ENCODE data around the gene S100A2.
"Not testable (repeated sequence)": the region's sequence is repeated elsewhere in the genome, so short reads cannot be mapped to it uniquely, and the experiment has no call there.

S100A2 gene

DNA sequence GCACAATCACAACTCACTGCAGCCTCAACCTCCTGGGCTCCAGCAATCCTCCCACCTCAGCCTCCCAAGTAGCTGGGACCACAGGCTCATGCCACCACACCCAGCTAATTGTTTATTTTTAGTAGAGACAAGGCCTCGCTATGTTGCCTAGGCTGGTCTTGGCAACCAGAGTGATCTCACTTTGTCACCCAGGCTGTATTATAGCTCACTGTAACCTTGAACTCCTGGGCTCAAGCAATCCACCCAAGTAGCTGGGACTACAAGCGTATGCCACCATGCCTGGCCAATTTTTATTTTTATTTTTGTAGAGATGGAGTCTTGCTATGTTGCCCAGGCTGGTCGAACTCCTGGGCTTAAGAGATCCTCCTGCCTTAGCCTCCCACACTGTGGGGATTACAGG is 3.6 kb downstream of the S100A2 start:
- not testable (repeated sequence) for H2AFZ ChIP-seq (ENCODE audit: insufficient read depth, low read length, poor library complexity); H4K12ac ChIP-seq (ENCODE audit: low read depth, low read length); H3K27me3 ChIP-seq (ENCODE audit: insufficient read depth, low read length); H3K9me3 ChIP-seq (ENCODE audit: insufficient read depth, low read depth, low read length); H3K9ac ChIP-seq (ENCODE audit: low read length); H3K4me2 ChIP-seq (ENCODE audit: low read length); H3K18ac ChIP-seq (ENCODE audit: low read length); H3K4me3 ChIP-seq (ENCODE audit: low read depth, low read length); H2BK5ac ChIP-seq (ENCODE audit: low read depth, low read length, poor library complexity); H3K36me3 ChIP-seq (ENCODE audit: control insufficient read depth in 1 of 2, insufficient read depth in 2 of 2, low read length in 2 of 2); H2AK5ac ChIP-seq (ENCODE audit: low read length); H4K8ac ChIP-seq (ENCODE audit: low read depth, low read length); H3K23ac ChIP-seq (ENCODE audit: low read length); DNase-seq; H3K4ac ChIP-seq (ENCODE audit: low read depth, low read length); H3K14ac ChIP-seq (ENCODE audit: low read length); H2BK120ac ChIP-seq (ENCODE audit: insufficient read depth, low read length, poor library complexity); H2BK12ac ChIP-seq (ENCODE audit: low read length); H3K27ac ChIP-seq (ENCODE audit: low read depth, low read length)
- peaks cover 33% of the 10 kb centered on the region for H3K79me1 ChIP-seq (ENCODE audit: low read length)
- no CpG with 5 or more reads among the region's 3 CpGs for WGBS (ENCODE audit: extremely low coverage, insufficient coverage, insufficient read length)
- H3K4me1 ChIP-seq (ENCODE audit: control insufficient read depth in 1 of 2, insufficient read depth in 2 of 2, low read length in 2 of 2): peaks cover 32 to 38% of the 10 kb centered on the region in 2 experiments
- peak overlapping the region; percentile 21 for H4K91ac ChIP-seq (ENCODE audit: low read depth, low read length)
- H3K79me2 ChIP-seq (ENCODE audit: control insufficient read depth, insufficient read depth, low read length, poor library complexity): peaks cover 10% of the 10 kb centered on the region

DNA sequence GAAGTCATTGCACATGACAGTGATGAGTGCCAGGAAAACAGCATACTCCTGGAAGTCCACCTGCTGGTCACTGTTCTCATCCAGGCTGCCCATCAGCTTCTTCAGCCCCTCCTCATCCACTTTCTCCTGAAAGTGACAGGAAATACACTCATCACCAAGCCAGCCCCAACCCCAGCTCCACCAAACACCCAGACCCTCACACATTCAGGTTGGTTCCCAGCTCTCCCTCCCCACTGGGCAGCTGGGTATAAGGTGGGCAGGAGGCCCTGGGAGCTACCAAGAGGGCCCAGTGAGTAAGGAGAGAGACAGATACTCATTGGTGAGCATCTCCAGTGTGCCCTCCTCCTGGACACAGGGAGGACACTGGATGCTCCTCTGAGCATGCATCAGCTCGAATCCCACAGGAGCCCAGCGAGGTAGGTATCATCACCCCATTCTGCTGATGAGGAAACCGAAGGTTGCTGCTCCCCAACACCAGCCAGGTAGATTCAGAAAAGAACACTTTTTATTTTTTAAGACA is 4.1 kb downstream of the S100A2 start:
- Histone ChIP-seq H3K4me1 (ENCODE audit: control insufficient read depth in 1 of 2, insufficient read depth in 2 of 2, low read length in 2 of 2) (peaks cover 27 to 34% of the 10 kb centered on the region in 2 experiments), H4K12ac (ENCODE audit: low read depth, low read length) (no peak overlapping the region), H3K14ac (ENCODE audit: low read length) (no peak overlapping the region)

DNA sequence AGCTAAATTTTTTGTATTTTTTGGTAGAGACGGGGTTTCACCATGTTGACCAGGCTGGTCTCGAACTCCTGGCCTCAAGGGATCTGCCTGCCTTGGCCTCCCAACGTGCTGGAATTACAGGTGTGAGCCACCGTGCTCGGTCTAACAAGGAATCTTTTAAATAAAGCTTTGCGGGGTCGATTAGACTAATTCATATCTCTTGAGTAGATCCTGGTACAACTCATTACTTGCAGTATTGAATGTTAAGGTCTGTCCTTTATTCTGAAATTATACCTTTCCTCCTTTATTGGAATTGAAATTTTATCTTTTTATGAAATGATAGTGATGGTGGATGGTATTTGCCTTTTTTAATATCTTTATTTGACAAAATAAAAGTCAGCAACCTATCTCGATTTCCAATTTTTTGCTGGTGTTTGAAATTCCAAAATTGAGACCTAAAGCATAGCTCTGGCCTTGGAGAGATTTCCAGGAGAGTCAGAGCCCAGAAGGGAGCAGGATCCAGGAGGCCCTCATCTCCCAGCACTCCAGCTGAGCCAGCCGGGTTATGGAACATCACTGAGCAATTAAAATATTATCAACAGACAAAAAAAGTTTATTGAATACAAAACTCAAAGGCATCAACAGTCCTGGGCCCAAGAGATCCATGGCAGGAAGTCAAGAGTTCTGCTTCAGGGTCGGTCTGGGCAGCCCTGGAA is 4.7 kb downstream of the S100A2 start:
- Histone ChIP-seq H3K18ac (ENCODE audit: low read length) (no peak overlapping the region), H2BK120ac (ENCODE audit: insufficient read depth, low read length, poor library complexity) (no peak overlapping the region), H3K4ac (ENCODE audit: low read depth, low read length) (no peak overlapping the region), H2AFZ (ENCODE audit: insufficient read depth, low read length, poor library complexity) (no peak overlapping the region), H3K14ac (ENCODE audit: low read length) (no peak overlapping the region), H3K4me1 (ENCODE audit: control insufficient read depth in 1 of 2, insufficient read depth in 2 of 2, low read length in 2 of 2) (peaks cover 22 to 29% of the 10 kb centered on the region in 2 experiments), H3K4me3 (ENCODE audit: low read depth, low read length) (no peak overlapping the region), H4K12ac (ENCODE audit: low read depth, low read length) (no peak overlapping the region), H3K9me3 (ENCODE audit: insufficient read depth, low read depth, low read length) (no peaks in the 10 kb centered on the region), H3K4me2 (ENCODE audit: low read length) (no peak overlapping the region), H3K9ac (ENCODE audit: low read length) (no peak overlapping the region), H3K79me2 (ENCODE audit: control insufficient read depth, insufficient read depth, low read length, poor library complexity) (peaks cover 6% of the 10 kb centered on the region), H2BK5ac (ENCODE audit: low read depth, low read length, poor library complexity) (no peak overlapping the region), H3K79me1 (ENCODE audit: low read length) (peaks cover 23% of the 10 kb centered on the region), H4K91ac (ENCODE audit: low read depth, low read length) (no peak overlapping the region), H3K27ac (ENCODE audit: low read depth, low read length) (no peak overlapping the region), H2BK12ac (ENCODE audit: low read length) (peak overlapping the region; percentile 47), H4K8ac (ENCODE audit: low read depth, low read length) (no peak overlapping the region), H3K23ac (ENCODE audit: low read length) (no peak overlapping the region), H3K36me3 (ENCODE audit: control insufficient read depth in 1 of 2, insufficient read depth in 2 of 2, low read length in 2 of 2) (no peaks in the 10 kb centered on the region), H2AK5ac (ENCODE audit: low read length) (no peak overlapping the region), H3K27me3 (ENCODE audit: insufficient read depth, low read length) (no peaks in the 10 kb centered on the region)
- DNase-seq: no peak
- WGBS (ENCODE audit: extremely low coverage, insufficient coverage, insufficient read length): no CpG with 5 or more reads among the region's 10 CpGs

More for the DNA sequence above, 4.1 kb downstream of the S100A2 start:
- H4K8ac ChIP-seq (ENCODE audit: low read depth, low read length): no peak overlapping the region
- no peaks in the 10 kb centered on the region for H3K9me3 ChIP-seq (ENCODE audit: insufficient read depth, low read depth, low read length)
- no peak overlapping the region for H3K27ac ChIP-seq (ENCODE audit: low read depth, low read length)
- H2BK120ac ChIP-seq (ENCODE audit: insufficient read depth, low read length, poor library complexity): no peak overlapping the region
- no peak overlapping the region for H3K4me2 ChIP-seq (ENCODE audit: low read length)
- H3K23ac ChIP-seq (ENCODE audit: low read length): no peak overlapping the region
- no peak for DNase-seq
- no peaks in the 10 kb centered on the region for H3K36me3 ChIP-seq (ENCODE audit: control insufficient read depth in 1 of 2, insufficient read depth in 2 of 2, low read length in 2 of 2)
- H3K4me3 ChIP-seq (ENCODE audit: low read depth, low read length): no peak overlapping the region
- peak overlapping the region; percentile 21 for H4K91ac ChIP-seq (ENCODE audit: low read depth, low read length)
- H3K27me3 ChIP-seq (ENCODE audit: insufficient read depth, low read length): no peaks in the 10 kb centered on the region
- peak overlapping the region; percentile 5 for H2BK12ac ChIP-seq (ENCODE audit: low read length)
- no peak overlapping the region for H2BK5ac ChIP-seq (ENCODE audit: low read depth, low read length, poor library complexity)
- H3K18ac ChIP-seq (ENCODE audit: low read length): no peak overlapping the region
- H3K79me2 ChIP-seq (ENCODE audit: control insufficient read depth, insufficient read depth, low read length, poor library complexity): peaks cover 6% of the 10 kb centered on the region
- H3K4ac ChIP-seq (ENCODE audit: low read depth, low read length): no peak overlapping the region
- no peak overlapping the region for H3K9ac ChIP-seq (ENCODE audit: low read length)
- no CpG with 5 or more reads among the region's 3 CpGs for WGBS (ENCODE audit: extremely low coverage, insufficient coverage, insufficient read length)
- H3K79me1 ChIP-seq (ENCODE audit: low read length): peaks cover 29% of the 10 kb centered on the region
- no peak overlapping the region for H2AFZ ChIP-seq (ENCODE audit: insufficient read depth, low read length, poor library complexity)
- H2AK5ac ChIP-seq (ENCODE audit: low read length): no peak overlapping the region

DNA sequence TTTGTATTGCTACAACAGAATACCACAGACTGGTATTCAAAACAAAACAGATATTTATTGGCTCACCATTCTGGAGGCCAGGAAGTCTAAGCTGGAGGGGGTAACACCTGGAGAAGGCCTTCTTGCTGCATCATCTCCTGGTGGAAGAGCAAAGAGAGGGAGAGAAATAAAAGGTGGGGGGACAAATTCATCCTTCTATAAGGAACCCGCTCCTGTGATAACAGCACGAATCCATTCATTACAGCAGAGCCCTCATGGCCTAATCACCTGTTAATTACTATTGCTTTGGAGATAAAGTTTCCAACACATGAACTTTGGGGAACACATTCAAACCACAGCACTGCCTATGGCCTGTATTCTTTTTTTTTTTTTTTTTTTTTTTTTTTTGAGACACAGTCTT is 5.4 kb downstream of the S100A2 start:
- H2BK120ac ChIP-seq (ENCODE audit: insufficient read depth, low read length, poor library complexity): no peak overlapping the region
- H3K79me2 ChIP-seq (ENCODE audit: control insufficient read depth, insufficient read depth, low read length, poor library complexity): peaks cover under 1% of the 10 kb centered on the region
- WGBS (ENCODE audit: extremely low coverage, insufficient coverage, insufficient read length): no CpG with 5 or more reads among the region's 2 CpGs
- H3K14ac ChIP-seq (ENCODE audit: low read length): no peak overlapping the region
- H3K27me3 ChIP-seq (ENCODE audit: insufficient read depth, low read length): no peaks in the 10 kb centered on the region
- H4K12ac ChIP-seq (ENCODE audit: low read depth, low read length): no peak overlapping the region
- H2BK12ac ChIP-seq (ENCODE audit: low read length): no peak overlapping the region
- no peak overlapping the region for H3K27ac ChIP-seq (ENCODE audit: low read depth, low read length)
- H3K23ac ChIP-seq (ENCODE audit: low read length): no peak overlapping the region
- no peak overlapping the region for H3K9ac ChIP-seq (ENCODE audit: low read length)
- H3K4ac ChIP-seq (ENCODE audit: low read depth, low read length): no peak overlapping the region
- no peak overlapping the region for H4K8ac ChIP-seq (ENCODE audit: low read depth, low read length)
- no peak overlapping the region for H4K91ac ChIP-seq (ENCODE audit: low read depth, low read length)
- no peak overlapping the region for H2BK5ac ChIP-seq (ENCODE audit: low read depth, low read length, poor library complexity)
- no peak overlapping the region for H2AK5ac ChIP-seq (ENCODE audit: low read length)
- no peak overlapping the region for H3K18ac ChIP-seq (ENCODE audit: low read length)
- H2AFZ ChIP-seq (ENCODE audit: insufficient read depth, low read length, poor library complexity): no peak overlapping the region
- no peak for DNase-seq
- peaks cover 15 to 22% of the 10 kb centered on the region in 2 experiments for H3K4me1 ChIP-seq (ENCODE audit: control insufficient read depth in 1 of 2, insufficient read depth in 2 of 2, low read length in 2 of 2)
- no peaks in the 10 kb centered on the region for H3K36me3 ChIP-seq (ENCODE audit: control insufficient read depth in 1 of 2, insufficient read depth in 2 of 2, low read length in 2 of 2)
- H3K9me3 ChIP-seq (ENCODE audit: insufficient read depth, low read depth, low read length): no peaks in the 10 kb centered on the region
- peaks cover 17% of the 10 kb centered on the region for H3K79me1 ChIP-seq (ENCODE audit: low read length)
- H3K4me2 ChIP-seq (ENCODE audit: low read length): no peak overlapping the region
- H3K4me3 ChIP-seq (ENCODE audit: low read depth, low read length): no peak overlapping the region
